Activated CD8-positive, alpha-beta memory T cell treated with anti-CD3 and anti-CD28 coated beads, Interleukin-2, amount 50 U/mL, for 48 hours (primary cell): Measurements from ENCODE around the gene GPR119.
A peak's percentile ranks its signal among the peaks of the same experiment; 100 is the strongest.
"Not testable (repeated sequence)": the region's sequence is repeated elsewhere in the genome, so short reads cannot be mapped to it uniquely, and the experiment has no call there.

Source experiments
- DNase-seq: peaks from one replicate; pipeline ENCODE4 v3.0.0-alpha.2; 2020

GPR119 gene

DNA sequence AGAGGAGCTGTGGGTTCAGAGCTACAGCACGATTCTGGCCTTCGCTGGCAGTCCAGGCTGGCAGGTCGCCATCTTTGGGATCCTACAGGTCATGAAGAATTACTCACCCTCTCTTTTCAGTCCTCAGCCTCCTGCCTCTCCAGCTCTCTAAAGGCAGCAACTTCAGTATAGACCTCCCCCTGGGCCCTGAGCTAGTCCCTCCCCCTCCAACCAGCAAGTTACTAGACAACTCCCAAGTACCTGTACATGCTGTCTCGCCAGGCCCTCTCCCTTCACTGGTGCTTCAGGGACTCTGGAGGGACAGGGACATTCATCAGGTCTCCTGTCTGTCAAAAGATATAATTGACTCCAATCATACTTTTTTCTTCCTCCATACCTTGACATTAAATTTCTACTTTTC, at the start of gene GPR119:
GPR119 (minus strand) TSS at position 155 of the 400 bp plus-strand sequence. CDS start 227 bp downstream, outside the sequence.
- DNase-seq = no peak

DNA sequence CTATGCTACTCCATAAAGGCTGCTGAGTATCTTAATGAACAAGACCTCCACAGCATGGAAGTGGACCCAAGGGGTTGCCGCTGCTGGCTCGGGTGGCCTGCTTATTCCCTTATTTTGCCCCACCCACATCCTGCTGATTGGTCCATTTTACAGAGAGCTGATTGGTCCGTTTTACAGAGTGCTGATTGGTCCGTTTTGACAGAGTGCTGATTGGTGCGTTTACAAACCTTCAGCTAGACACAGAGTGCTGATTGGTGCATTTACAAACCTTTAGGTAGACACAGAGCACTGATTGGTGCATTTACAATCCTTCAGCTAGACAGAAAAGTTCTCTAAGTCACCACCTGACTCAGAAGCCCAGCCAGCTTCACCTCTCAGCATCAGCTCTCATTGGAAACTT, 43.8 kb upstream of the GPR119 start:
- not testable (repeated sequence) for DNase-seq

DNA sequence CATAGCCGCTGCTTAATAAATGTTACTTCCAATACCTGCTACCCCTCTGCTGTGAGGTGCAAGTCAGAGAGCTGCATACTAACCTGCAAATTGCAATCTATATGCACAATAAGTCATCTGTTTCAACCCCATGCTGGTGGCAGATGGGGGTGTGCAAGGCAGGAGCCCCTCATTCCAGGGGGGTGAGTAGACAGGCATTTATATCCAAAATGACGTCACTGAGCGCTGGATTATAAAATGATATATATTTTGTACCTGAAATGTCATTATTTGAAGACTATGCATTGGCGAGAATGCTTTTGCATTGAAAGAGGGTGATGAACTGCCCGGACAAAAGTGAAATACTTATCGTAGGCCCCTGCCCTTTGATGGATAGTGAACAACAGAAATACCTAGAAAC, 41.1 kb upstream of the GPR119 start:
- DNase-seq = no peak

GRCh38 chrX:130419263-130419662, 33.8 kb upstream of the GPR119 start:
- DNase-seq = no peak

- no peak for DNase-seq
Measured at GRCh38 chrX:130418740-130419139, 33.3 kb upstream of the GPR119 start.

DNA sequence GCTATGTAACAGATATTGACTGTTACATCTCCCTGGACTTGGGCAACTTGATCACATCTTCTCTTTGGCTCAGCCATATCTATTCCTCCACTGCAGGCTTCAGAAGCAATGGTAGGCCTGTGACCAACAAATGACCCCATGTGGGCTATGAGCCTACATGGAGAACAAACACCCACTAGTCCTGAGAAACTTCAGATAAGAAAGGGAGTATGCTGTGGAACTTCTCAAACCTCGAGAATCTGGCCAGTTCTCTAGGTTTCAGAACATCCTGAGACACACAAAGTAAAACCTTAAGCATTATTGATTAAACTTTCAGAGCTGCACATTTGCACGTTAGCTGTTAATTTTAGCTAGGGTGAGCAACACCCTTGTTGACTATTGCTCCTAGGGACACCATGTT, 32.6 kb upstream of the GPR119 start:
- DNase-seq = no peak

DNA sequence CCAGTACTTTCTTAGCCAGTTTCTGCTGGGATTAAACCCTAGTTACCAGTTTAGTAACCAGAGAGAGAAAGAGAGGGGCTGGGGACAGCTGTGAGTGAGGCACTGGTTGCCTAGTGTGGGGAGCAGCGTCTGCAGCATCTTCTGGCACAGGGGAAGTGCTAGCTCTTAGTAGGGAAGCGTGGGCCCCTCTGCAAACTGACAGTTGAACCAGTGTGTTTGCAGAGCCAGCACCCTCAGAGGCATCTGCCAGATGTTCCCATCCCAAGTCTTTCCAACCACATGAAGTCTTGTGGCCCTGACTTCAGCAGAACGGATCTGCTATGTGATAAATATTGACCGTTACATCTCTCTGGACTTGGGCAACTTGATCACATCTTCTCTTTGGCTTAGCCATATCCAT, 31.3 kb upstream of the GPR119 start:
- no peak for DNase-seq

DNA sequence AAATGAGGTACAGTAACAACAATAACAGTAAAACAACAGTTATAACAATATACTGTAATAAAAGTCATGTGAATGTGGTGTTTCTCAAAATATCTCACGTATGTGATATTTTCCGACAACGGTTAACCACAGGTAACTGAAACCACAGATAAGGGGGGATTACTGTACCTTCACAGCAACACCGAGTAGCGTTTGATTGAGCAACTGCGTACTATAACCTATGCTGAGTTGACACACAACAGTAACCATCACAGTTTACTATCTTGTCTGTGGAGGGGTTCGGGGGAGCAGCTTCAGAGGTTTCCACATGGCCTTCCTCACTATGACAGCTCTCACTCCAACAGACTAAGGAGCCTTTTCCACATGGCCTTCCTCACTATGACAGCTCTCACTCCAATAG, 29.7 kb upstream of the GPR119 start:
- DNase-seq = no peak

- DNase-seq = no peak
Measured at GRCh38 chrX:130414800-130415199, 29.3 kb upstream of the GPR119 start.

DNA sequence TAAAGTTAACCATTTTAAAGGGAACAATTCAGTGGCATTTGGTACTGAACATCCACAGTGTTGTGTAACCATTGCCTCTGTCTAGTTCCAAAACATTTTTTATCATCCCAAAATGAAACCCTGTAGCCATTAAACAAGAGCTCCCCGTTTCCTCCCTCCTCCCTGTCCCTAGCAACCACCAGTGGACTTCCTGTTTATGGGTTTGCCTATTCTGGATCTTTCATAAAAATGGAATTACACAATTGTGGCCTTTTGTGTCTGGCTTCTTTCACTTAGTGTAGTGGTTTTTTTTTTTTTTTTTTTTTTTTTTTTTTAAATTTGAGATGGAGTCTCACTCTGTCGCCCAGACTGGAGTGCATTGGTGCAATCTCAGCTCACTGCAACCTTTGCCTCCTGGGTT, 27.9 kb upstream of the GPR119 start:
- DNase-seq = no peak

DNA sequence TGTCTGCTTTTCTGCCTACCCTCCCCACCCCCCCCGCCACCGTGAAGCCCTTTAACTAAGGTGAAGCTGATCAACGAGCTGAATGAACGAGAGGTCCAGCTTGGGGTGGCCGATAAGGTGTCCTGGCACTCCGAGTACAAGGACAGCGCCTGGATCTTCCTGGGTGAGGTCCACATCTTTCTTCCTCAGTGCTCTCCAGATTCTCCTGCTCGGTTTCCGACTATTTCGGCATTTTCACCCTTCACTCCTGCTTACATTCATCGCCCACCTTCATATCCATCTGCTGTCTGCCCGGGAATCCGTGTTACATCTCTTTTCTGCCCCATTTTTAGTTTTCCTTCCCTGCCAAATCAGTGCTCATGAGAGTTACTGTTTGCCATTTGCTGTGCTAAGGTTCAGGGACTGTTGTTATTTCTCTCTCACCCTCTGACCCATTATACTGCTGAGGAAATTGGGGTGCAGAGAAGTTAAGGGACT, 16.8 kb upstream of the GPR119 start:
- DNase-seq = no peak

GRCh38 chrX:130401415-130402207, 16.1 kb upstream of the GPR119 start, which contains the start of gene RBMX2:
Gene RBMX2 (plus strand): TSS chrX:130401987. CDS start chrX:130402033, 46 bp downstream.
- DNase-seq = peak; percentile 80

- DNase-seq = no peak
Measured at GRCh38 chrX:130395341-130395740, 9.9 kb upstream of the GPR119 start.

DNA sequence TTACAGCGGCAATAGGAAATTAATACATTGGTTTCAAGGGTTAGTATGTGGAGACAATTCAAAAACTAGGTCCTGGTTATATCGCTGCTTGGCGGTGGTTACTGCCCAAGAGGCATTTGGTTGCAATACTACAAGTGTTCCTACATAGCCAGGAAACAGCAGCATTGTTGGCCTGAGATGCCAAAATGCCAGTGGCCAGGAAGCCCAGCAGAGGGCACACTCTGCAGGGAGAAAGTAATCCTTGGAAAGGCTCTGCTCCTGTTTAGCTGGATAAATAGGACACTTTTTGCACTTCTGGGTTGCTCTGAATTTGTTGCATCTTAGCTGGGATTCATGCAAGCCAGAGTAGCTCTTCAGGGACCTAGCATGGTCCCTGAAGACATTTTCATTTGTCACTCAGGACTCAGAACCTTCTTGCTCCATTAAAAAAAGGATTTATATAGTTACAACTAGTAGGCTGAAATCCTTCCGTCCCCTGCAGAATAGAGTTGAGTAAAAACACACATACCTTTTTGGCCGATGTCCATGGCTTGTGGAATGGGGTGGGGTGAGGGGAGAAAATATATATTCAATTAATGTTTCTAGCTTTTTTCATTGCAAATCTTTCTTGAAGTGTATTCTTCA, 8.1 kb upstream of the GPR119 start:
- no peak for DNase-seq

- no peak for DNase-seq
Measured at GRCh38 chrX:130386408-130386808, 934 bp upstream of the GPR119 start.

DNA sequence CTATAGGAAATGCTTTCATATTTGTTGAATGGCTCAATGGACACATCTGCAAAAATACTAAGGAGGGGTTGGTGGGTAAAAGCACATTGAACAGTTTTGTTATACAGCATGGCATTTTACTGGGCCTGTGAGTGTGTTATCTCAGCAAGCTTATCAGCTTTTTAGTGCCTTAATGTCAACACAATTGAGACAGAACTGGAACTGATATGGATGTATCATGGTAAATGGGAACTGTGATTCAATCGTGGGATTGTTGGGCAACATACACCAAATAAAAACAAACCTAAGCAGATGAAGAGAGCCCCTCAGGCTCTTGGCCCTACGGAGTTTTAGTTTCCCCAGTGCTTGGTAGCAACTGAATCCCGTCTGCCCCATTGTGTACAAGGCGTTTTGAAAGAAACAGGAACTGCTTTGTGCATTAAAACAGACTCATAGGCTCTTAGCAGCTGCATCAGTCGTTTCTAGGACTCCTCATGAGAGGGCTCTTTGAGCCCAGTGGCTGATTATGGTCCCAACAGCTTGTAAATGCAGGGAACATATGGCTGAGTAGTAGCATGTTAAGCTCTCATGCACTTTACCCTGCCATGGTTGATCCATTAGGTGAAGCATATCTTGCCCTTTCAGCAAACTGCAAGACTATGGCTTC, 7.3 kb downstream of the GPR119 start:
- no peak for DNase-seq

DNA sequence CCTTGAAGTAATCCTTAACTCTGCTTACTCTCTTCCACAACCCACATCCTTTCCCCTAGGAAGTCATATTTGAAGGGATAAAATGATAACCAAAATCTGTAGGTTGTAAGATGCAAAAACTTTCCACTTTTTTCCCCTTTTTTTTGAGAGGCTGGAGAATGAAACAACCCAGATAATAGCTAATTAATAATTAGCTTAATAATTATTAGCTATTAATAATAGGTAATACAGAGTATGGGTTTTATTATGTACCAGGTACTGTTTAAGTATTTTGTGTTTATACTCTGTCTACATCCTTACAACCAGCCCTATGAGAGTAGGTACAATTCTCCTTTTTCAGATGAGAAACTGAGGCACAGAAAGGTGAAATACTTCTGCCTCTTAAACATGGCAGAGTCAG, 9.4 kb downstream of the GPR119 start:
- no peak for DNase-seq

GRCh38 chrX:130352050-130352449, 33.4 kb downstream of the GPR119 start:
- DNase-seq = not testable (repeated sequence)

DNA sequence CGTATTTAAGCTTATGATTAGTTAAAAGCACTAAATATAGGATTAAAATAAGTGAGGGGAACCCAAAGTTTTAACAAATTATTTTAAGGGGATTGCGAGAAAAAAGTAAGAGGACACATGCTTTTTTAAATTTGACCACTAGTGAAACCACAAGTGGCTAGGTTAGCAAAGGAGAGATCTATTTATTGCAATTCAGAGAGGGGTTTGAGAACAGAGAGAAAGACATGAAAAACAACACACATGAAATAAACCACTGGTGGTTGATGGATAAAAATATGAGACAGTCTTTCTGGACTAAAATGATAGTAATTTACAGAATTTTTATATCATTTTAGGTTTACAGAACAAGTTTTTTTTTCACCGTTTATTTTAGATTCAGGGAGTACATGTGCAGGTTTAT, 33.9 kb downstream of the GPR119 start:
- DNase-seq = no peak

DNA sequence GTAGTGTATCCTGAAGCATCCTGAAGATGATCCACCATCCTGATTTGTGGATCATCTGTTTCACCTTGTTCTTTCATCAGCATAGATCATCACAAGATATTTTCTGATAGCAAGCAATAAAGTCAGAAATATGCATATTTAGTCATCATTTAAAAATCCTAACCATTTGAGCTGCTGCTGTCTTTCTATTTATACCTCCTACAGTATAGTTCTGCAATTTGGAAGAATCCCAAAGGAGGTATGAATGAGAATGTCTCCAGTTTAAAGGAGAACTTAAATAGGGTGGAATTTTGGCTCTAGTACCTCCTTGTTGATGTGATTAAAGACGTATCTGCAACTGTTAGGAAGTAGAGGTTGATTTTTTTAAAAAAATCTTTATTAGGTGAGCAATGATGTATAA, 38.2 kb downstream of the GPR119 start:
- DNase-seq = no peak

DNA sequence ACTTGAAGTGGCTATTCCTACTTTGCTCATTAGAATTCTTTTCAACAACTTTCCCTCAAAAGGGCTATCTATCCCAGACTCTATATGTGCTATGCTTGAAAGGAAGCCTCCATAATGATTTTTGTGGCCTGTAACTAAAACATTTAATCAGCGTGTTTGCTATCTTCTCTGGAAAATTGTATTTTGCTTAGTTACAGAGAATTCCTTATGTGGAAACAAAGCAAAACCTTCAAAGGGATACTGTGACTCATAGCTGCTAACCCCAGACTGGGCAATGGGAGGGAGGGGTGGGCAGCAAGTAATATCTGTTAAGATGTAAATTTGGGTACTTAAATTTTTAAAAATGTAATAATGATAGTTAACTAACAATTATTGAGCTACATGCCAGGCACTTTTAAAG, 42.1 kb downstream of the GPR119 start:
- DNase-seq = no peak

GRCh38 chrX:130340271-130340670, 45.2 kb downstream of the GPR119 start:
- DNase-seq = no peak

GRCh38 chrX:130339408-130340222, 45.9 kb downstream of the GPR119 start, which contains the start of gene SLC25A14:
Gene SLC25A14 (plus strand): TSS chrX:130339919. CDS start chrX:130340279, 360 bp downstream.
- peak; percentile 77 for DNase-seq
